Kidney tubule cell (primary cell): Measurements from ENCODE around the gene MTCL1.
A peak's percentile ranks its signal among the peaks of the same experiment; 100 is the strongest.

Source experiments
- DNase-seq: peaks from one replicate; pipeline ENCODE4 v3.0.0-alpha.2; 2018; ENCODE audit warnings: low spot score

Gene MTCL1

DNA sequence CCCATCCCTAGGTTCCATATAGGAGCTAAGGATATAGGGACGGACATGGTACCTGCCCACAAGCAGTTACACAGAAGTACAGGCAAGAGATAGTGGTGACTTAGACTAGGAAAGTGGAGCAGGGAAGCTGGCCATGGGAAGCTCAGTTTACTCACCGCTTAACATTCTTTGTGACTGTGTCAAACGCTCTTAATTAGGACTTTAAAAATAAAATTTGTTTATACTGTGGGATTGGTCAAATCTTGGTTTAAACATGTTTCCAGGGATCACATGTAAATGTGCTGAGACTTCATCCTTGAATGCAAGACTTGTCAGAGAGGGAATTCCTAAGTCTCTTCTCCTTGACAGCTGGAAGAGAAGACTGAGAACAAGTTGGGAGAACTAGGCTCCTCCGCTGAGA lies 107.3 kb downstream of the MTCL1 start:
- DNase-seq = no peak

DNA sequence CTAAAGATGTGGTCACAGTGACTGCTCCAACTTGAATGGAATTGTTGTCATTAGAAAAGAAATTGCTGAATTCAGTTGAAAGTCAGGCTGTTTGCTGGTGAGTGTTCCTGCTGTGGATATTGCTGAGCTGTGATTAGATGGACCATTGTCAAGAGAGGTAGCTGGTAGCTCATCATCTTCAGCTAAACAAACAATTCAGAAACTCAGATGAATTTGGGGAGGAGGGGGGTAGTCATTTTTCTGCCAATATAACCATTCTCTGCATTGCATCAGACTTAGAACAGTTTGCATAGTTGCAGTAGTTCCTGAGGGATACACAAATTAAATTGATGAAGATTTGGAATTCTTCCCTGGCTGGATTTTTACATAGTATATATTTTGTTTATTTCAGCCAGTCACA lies 108.3 kb downstream of the MTCL1 start:
- no peak for DNase-seq

DNA sequence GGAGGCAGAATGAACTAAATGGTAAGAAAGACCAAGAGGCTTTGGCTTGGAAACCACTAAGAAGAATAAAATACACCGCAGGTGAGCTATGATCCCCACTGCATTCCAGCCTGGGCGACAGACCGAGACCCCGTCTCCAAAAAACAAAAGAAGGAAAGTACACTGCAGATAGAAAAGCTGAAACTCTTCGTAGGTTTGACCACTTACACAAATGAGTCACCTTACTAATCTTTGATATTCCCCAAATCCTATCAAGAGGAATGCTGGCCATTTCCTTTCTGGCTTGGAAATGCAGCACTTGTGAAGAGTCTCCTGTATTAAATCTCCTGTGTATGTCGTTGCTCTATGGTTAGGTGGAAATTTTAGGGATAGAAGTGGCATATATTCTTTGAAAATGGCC lies 108.8 kb downstream of the MTCL1 start:
- DNase-seq = peak; percentile 57

- DNase-seq = no peak
Measured at GRCh38 chr18:8816220-8816619, 110.9 kb downstream of the MTCL1 start.

GRCh38 chr18:8816816-8817215 lies 111.5 kb downstream of the MTCL1 start:
- no peak for DNase-seq

GRCh38 chr18:8818982-8819381 lies 113.6 kb downstream of the MTCL1 start:
- DNase-seq = no peak

DNA sequence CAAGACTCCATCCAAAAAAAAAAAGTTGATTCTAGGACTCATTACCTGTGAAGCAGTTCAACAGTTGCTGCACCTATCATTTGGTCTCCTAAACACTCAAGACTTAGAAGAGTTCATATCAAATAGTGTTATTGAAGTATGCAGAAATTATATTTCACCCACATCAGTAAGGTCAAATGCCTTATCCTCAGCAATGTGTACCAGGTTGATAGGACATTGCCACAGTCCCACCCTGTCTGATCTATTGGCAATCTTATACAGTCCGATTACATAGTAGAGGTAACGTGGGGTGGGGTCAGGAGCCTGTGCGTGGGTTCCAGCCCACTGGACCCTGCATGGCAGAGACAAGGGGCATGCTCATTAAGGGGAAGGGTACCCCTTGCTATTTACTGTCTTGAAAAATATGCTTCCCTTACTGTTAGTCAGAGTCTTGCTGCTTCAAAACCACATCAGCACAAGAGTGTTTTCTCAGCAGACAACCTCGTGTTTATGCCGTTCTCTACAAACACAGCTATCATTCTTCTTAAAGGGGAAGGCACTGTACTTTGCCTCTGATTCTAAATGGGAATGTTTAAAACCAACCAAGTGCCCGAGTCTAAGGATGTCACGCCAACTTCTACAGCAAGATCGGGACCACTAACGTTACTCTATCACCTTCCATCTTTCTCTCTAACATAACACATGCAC lies 115.2 kb downstream of the MTCL1 start:
- DNase-seq = no peak

DNA sequence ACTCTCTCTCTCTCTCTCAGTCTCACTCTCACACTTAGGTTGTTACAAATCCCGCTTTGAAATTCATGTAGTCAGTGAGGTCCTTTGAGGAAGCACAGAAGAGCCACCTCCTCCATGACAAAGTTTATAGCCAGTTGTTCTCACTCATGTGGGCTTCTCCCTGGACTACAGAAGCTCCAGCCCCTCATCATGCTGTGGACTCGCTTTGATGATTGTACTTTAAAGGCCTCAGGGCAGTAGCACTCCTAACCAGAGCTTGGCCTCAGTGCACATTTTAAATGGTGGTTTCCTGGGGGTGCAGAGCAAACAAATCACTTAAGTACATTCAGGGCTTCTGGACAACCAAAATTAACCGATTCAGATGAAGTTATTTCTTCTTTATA lies 115.7 kb downstream of the MTCL1 start:
- no peak for DNase-seq

DNA sequence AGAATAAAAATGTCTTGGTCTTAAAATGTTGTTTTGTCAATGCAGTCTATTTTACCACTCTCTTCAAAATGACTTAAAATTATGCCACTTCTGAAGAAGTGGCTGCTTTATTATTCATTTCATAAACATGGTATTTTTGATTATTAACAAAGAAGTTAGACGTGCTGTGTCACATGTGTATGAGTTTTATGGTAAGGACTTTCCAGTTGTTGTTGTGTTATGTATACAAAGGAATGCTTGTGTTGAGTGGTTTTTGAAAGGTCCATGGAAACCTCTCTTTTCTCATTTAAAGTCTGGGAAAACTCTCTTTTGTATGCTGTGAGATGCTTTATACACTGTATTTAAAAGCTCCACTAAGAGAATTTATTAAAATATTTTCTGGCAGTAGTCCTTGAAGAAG lies 116.2 kb downstream of the MTCL1 start:
- no peak for DNase-seq

- DNase-seq = no peak
Measured at GRCh38 chr18:8822643-8823042, 117.3 kb downstream of the MTCL1 start.

- no peak for DNase-seq
Measured at GRCh38 chr18:8823530-8823929, 118.2 kb downstream of the MTCL1 start.

DNA sequence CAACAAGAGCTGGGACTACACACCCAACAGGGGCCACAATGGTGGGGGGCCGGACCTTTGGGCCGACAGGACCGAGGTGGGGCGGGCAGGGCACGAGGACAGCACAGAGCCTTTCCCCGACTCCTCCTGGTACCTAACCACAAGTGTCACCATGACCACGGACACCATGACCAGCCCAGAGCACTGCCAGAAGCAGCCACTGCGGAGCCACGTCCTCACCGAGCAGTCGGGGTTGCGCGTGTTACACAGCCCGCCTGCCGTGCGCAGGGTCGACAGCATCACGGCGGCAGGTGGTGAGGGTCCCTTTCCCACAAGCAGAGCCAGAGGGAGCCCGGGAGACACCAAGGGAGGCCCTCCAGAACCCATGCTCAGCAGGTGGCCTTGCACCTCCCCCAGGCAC lies 119.5 kb downstream of the MTCL1 start:
- DNase-seq = no peak

DNA sequence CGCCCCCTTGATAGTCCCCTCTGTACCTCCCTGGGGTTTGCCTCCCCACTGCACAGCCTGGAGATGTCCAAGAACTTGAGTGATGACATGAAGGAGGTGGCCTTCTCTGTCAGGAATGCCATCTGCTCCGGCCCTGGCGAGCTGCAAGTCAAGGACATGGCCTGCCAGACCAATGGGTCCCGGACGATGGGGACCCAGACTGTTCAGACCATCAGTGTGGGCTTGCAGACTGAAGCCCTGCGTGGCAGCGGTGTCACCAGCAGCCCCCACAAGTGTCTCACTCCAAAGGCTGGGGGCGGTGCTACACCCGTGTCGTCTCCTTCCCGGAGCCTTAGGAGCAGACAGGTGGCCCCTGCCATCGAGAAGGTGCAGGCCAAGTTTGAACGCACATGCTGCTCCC lies 119.9 kb downstream of the MTCL1 start:
- no peak for DNase-seq

- no peak for DNase-seq
Measured at GRCh38 chr18:8825729-8826375, 120.5 kb downstream of the MTCL1 start.

DNA sequence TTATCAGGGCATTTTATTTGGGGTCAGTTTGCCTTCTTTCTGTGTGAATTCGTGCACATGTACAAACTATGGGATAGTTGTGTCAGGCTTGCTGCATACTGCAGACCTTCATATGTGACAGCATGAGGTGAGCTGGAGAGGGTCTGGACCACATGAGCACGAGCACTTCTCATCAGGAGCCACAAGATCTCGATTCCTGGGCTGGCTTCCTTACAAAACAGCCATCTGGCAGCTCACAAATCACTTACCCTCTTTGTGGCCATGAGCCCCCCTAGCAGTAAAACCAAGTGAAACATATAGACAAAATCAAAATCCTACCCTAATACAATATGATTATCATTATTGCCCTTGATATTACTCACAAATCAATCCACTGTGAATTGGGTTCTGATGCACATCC lies 121.2 kb downstream of the MTCL1 start:
- no peak for DNase-seq

DNA sequence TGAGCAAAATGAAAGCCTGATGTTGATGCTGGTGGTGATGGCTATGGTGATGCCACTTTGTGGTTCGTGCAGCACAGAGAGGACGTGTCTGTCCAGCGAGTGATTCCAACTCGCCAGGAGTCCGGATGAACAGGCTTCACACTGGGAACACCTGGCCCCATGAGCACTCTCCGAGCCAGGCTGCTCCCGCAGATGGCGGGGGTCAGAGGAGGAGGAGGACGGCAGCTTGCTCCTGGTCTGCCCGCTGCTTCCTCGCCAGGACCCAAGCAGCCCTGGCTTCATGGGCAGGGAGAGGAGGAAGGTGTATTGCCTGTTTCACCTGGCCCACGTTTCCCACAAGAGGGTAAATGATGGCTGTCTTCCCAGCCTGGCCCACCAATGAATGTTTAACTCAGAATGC lies 121.6 kb downstream of the MTCL1 start:
- DNase-seq = no peak

DNA sequence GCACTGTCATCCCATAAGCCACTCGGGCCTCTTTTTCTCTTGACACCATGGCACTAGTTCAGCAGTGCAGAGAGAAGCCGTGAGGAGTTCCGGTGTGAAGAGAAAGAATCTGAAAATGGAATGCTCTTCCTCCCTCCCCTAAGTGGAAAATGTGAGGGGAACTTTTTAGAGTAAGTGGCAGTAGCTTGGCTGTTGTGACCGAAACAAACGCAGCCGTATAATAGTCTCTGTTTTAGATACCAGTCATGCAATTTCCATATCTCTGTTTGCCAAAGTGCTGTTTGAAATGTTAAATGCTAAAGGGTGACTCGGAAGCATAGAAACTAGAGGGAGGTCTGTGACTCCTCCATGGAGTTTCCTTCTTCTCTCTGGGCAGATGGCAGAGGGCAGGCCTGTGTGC lies 122.9 kb downstream of the MTCL1 start:
- no peak for DNase-seq

GRCh38 chr18:8828798-8829197 lies 123.4 kb downstream of the MTCL1 start:
- DNase-seq = no peak

DNA sequence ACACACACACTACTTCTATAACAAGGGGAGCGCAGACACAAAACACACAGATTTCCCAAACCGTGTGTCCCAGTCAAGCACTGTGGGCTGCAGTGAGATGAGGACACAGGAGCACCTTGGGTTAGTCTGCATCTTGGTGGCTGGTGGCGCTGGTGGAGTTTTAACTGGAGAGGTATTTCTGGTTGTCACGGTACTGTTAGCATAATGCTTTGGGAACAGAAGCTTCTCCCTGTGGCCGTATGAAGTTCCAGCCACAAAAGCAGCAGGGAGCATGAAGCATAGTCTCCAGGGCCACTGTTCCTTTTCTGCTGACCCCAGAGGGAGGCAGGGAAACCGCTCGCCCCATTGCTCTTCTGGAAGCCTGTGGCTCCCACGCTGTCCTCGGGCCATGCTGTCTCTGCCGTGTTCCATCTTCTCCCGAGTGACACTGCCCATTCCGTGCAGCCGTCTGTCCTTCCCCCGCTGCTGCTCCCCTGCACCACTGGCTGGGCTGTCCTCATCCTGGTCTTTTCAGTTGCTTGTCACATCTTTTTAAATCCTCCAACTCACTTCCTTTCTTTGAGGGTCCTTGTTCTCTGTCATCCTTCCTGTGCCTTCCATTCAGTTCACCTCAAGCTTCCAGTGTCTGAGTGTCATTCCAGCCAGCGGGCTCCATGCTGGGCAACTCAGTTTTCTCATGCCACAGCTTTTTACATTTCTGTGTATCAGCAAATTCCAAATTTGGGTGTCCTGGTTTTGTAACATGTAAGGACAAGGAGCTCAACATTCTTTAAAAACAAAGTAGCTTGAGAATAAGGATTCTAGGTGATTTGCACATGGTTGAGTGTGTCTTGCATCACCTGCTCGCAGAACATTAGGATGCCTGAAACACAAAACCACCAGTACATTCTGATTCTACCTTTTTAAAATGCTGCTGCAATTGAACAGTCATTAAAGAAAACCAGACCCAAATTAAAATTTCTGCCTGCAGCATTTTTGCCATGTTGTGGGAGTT lies 125.0 kb downstream of the MTCL1 start:
- no peak for DNase-seq

- DNase-seq = no peak
Measured at GRCh38 chr18:8831112-8831511, 125.8 kb downstream of the MTCL1 start.

GRCh38 chr18:8831531-8831930 lies 126.2 kb downstream of the MTCL1 start:
- no peak for DNase-seq

DNA sequence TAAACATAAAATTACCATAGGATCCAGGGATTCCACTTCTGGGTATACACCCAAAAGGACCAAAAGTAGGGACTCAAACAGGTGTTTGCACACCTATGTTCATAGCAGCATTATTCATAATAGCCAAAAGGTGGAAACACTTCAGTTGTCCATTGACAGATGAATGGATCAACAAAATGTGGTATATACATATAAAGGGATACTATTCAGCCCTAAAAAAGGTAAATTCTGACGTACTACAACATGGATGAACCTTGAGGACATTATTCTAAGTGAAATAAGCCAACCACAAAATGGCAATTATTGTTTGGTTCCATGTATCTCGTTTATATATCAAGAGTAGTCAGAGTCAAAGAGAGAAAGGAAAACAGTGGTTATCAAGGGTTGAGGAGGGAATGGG lies 128.1 kb downstream of the MTCL1 start:
- DNase-seq = no peak

DNA sequence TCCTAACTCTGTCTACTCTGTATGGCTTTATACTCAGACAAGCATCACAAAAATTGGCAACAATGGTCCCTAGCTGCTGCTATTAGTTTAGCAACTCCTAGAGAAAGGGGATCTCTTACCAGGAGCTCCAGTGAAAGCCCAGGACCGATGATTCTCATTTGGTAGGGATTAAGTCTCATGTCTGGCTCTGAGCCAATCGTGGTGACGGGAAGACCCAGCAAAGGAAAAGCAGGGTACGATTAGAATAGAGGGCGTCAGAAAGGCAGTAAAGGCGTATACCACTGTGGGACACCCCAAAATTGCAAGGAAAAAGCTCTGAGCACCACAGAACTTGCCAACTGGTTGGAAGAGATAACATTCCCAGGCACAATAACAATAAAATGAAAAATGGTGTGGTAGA lies 129.5 kb downstream of the MTCL1 start:
- DNase-seq = no peak
